ENCODE measurements around the gene TRIM54. TPM values are rescaled to one million over a fixed set of nuclear protein-coding genes. Genes with fewer than 3 reads are reported as not detected.

TRIM54 gene
- total RNA-seq, 1 experiment from 2014 or later, result 2.0 TPM

DNA sequence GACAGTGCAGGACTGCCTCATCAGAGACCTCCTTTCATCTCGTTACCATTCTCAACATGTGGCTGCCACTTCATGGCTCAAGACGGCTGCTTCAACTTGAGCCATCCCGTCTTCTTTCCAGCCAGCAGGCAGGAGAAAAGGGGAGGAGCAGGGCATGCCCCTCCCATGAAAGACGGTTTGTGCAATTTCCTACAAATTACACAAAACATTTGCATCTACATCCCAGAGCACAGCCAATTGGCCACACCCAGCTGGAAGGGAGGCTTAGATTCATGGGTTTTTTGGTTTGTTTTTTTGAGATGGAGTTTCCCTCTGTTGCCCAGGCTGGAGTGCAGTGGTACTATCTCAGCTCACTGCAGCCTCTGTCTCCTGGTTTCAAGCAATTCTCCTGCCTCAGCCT is 14.3 kb downstream of the TRIM54 start:
- DNase-seq (ENCODE audit: low read depth, low spot score) (no peak), ATAC-seq (no peak)
- Histone ChIP-seq H3K79me2 (ENCODE audit: insufficient read depth, low read length) (no peaks in the 10 kb centered on the region), H3K4me2 (ENCODE audit: low read length) (no peak overlapping the region), H3K27me3 (ENCODE audit: insufficient read depth, low read length) (no peaks in the 10 kb centered on the region), H3K9ac (ENCODE audit: low read length) (no peak overlapping the region), H3K4me1 (ENCODE audit: control insufficient read depth in 1 of 2, insufficient read depth in 2 of 2, low read length in 2 of 2) (peaks cover 21 to 23% of the 10 kb centered on the region in 2 experiments), H3K4me3 (replicated peaks in 1 of 2; ENCODE audit: low read depth in 1 of 2, low read length in 2 of 2) (no peak overlapping the region), H3K9me2 (ENCODE audit: insufficient read depth) (no peaks in the 10 kb centered on the region), H2AFZ (ENCODE audit: low read depth, low read length, poor library complexity, severe bottlenecking) (no peak overlapping the region), H3K9me3 (ENCODE audit: control insufficient read depth in 1 of 2, insufficient read depth in 1 of 2, low read depth in 1 of 2, low read length in 2 of 2) (no peaks in the 10 kb centered on the region), H3K36me3 (ENCODE audit: control insufficient read depth in 1 of 2, insufficient read depth in 2 of 2, low read length in 2 of 2) (no peaks in the 10 kb centered on the region), H4K20me1 (ENCODE audit: insufficient read depth) (no peaks in the 10 kb centered on the region), H3K27ac (ENCODE audit: low read depth, low read length) (no peak overlapping the region)
- ChIA-PET CTCF (no interaction called here), RAD21 (ENCODE audit: low non-redundant PET in 1 of 2, low total read pairs in 2 of 2, uncharacterized antibody in 2 of 2, unreplicated experiment in 2 of 2) (no interaction called here), POLR2A (no interaction called here)
- no TSS peak for BruUV-seq (replicated peaks)
- intact Hi-C loops (cut with micrococcal nuclease), result no loop called here
- no peak for TF ChIP-seq ZNF274 (IDR thresholded peaks at IDR 0.05; ENCODE audit: low read depth, low read length)
- TF ChIP-seq, protein P1, sequence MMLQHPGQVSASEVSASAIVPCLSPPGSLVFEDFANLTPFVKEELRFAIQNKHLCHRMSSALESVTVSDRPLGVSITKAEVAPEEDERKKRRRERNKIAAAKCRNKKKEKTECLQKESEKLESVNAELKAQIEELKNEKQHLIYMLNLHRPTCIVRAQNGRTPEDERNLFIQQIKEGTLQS (IDR thresholded peaks at IDR 0.05), result no peak
- TF ChIP-seq, protein P2, sequence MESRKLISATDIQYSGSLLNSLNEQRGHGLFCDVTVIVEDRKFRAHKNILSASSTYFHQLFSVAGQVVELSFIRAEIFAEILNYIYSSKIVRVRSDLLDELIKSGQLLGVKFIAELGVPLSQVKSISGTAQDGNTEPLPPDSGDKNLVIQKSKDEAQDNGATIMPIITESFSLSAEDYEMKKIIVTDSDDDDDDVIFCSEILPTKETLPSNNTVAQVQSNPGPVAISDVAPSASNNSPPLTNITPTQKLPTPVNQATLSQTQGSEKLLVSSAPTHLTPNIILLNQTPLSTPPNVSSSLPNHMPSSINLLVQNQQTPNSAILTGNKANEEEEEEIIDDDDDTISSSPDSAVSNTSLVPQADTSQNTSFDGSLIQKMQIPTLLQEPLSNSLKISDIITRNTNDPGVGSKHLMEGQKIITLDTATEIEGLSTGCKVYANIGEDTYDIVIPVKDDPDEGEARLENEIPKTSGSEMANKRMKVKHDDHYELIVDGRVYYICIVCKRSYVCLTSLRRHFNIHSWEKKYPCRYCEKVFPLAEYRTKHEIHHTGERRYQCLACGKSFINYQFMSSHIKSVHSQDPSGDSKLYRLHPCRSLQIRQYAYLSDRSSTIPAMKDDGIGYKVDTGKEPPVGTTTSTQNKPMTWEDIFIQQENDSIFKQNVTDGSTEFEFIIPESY (IDR thresholded peaks at IDR 0.05; ENCODE audit: extremely low read depth, insufficient replicate concordance, low read length), result no peak
- TF ChIP-seq, protein P3, sequence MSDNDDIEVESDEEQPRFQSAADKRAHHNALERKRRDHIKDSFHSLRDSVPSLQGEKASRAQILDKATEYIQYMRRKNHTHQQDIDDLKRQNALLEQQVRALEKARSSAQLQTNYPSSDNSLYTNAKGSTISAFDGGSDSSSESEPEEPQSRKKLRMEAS (IDR thresholded peaks at IDR 0.05), result no peak
- no peak for TF ChIP-seq CEBPB (IDR thresholded peaks at IDR 0.05; ENCODE audit: low read depth)
- TF ChIP-seq EGR1 (IDR thresholded peaks at IDR 0.05; ENCODE audit: low read depth), result no peak
- TF ChIP-seq, protein P4, sequence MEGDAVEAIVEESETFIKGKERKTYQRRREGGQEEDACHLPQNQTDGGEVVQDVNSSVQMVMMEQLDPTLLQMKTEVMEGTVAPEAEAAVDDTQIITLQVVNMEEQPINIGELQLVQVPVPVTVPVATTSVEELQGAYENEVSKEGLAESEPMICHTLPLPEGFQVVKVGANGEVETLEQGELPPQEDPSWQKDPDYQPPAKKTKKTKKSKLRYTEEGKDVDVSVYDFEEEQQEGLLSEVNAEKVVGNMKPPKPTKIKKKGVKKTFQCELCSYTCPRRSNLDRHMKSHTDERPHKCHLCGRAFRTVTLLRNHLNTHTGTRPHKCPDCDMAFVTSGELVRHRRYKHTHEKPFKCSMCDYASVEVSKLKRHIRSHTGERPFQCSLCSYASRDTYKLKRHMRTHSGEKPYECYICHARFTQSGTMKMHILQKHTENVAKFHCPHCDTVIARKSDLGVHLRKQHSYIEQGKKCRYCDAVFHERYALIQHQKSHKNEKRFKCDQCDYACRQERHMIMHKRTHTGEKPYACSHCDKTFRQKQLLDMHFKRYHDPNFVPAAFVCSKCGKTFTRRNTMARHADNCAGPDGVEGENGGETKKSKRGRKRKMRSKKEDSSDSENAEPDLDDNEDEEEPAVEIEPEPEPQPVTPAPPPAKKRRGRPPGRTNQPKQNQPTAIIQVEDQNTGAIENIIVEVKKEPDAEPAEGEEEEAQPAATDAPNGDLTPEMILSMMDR (IDR thresholded peaks at IDR 0.05 in 2 of 3, conservative IDR thresholded peaks at IDR 0.05 in 1 of 3; ENCODE audit: borderline replicate concordance in 1 of 3, insufficient read depth in 1 of 3, low read depth in 2 of 3, low read length in 2 of 3), result no peak
- TF ChIP-seq SRF (IDR thresholded peaks at IDR 0.05; ENCODE audit: low read depth), result no peak

All from HCT116 (cell line).